GM18526 (cell line): Measurements from ENCODE around the gene SETD5.

Source experiments
- POLR2A ChIP-seq: IDR thresholded peaks from 3 replicates; pipeline ENCODE4 v1.6.1; 2011; ENCODE audit not compliant: insufficient read length; ENCODE audit errors: extremely low read depth

SETD5 gene

DNA sequence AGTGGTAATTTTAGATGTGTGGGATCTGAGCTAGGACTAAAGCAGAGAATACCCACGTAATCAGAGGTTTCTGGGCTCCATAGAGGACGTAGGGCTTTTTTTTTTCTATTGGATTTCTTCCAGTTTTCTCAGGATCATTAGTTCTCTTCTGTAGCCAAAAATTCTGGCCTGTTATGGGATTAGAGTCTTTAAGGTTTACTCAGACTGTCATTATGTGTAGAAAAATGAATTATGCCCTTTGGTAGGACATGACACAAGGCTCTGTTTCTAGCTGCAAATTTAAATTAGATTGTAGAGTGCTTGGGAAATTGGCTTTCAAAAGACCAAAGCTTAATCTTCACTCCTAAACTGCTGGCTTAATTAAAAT is 1.9 kb downstream of the SETD5 start:
- no peak for TF ChIP-seq POLR2A

DNA sequence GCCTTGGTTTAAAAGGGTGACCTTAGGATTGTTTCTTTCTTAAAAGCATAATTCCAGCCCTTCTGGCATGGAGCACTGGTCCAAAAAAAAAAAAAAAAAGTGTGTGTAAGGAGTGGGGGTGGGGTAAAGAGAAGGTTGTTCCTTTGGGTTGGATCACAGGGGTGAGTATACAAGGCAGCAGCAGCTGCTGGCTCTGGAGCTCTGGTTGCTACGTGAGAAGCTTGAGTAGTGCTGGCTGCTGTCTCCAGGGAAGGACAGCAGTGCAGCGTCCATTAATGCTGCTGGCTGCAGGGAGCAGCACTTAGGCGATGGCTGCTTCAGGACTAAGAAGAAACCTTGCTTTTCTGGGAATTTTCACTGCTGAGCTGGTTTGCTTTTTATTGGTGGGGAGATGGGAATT is 2.3 kb downstream of the SETD5 start:
- TF ChIP-seq POLR2A, result no peak

DNA sequence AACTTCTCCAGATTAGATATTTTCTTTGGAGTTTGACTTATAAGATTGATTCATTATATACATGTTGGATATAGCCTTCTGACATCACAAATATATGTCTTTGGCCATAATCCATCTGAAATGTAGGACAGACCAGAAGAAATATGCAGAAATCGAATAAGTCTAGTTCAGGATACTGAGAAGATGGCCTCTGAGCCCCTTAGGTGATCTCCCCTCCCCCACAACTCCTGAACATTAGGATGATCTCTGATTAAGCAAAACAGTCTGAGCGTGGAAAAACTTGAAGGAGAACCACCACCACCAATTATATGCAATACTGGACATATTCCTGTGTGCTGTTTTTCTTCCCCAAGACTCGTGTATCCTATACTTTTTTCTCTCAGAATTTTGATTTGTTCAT is 3.2 kb downstream of the SETD5 start:
- TF ChIP-seq POLR2A, result no peak

DNA sequence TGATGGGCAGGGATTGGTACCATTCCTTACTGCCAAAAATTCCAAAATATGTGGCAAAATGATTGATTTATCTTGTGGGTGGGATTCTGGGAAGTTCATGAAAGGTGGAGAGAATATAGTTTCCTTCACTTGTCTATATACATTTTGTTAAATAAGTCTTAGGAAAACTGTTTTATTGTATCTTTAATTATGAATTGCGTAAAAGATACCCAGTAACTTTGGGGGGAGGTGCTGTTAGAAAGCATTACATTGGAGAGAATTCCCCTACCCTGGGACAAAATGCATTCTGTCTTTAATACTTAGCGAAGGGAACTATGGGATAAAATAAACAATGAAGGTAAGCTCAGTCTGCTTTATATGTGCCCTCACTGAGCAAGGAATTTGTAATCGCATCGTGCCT is 4.6 kb downstream of the SETD5 start:
- TF ChIP-seq POLR2A, result no peak

DNA sequence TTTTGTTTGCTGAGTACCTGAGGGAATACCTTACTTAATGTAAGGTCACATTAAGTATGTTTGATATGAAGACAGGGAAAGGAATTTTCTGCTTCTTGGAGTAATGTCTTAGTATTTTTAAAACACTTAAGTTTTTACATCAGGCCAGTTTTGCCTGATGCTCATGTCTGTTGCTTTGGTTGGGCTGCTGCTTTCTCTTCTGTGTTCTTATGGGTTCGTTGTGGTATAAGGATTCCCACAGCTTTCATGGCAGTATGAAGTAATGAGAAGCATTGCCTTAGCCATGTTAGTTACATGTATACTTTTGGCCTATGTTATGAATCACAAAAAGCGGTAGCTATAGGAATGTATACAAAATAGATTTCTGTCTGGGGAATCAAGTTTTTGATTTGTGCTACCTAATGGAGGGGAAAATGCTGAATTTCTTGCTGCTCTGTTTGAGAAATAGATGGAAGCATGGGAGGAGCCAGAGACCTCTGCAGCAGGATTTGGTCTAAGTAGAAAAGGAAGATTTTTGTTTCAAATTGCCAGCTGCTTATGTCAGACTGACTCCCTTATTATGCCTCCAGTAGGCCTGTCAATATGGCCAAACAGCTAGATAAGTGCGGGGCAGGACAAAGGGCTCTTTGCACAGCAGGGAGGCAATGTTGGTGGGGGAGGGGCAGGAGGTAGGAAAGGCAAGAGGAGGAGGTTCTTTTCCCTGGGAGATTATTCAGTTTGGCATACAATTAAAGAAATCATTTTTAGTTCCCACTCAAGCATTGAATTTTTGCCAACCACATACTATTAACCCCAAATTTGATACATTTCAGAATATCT is 5.2 kb downstream of the SETD5 start:
- TF ChIP-seq POLR2A, result no peak

DNA sequence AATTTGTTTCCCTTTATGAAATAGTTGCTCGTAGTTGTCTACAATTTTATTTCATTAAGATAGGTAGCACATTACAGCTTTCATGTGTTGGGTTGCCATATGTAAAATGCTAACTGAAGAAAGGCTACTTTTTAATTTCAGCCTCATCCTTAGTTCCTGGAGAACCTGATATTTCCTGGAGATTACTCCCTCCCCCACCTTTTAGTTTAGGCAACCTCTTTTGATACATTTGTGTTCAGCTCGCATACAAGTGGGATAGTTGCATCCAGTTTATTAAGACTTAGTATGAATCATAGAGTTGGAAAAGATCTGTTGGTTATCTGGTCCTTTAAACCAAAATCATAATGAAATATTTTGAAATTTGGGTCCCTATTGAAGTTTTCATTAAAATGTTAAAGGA is 6.0 kb downstream of the SETD5 start:
- no peak for TF ChIP-seq POLR2A

DNA sequence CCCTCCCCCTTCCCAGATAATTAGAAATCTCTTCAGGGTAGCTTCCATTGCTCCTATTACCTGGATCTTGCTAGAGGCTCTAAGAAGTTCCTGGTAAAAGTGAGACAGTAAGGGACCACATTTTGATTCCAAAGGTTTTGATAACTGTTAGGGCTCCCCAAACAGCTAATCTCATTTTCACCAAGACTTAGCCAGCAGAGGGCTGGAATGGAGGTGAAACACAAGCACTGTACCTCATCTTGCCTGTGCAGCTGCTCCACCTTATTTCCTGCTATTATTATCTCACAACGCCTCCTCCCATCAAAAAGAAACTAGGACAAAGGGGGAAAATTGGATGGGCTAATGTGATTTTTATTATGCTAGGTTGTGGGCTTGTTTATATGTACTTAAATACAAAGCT is 7.3 kb downstream of the SETD5 start:
- no peak for TF ChIP-seq POLR2A

DNA sequence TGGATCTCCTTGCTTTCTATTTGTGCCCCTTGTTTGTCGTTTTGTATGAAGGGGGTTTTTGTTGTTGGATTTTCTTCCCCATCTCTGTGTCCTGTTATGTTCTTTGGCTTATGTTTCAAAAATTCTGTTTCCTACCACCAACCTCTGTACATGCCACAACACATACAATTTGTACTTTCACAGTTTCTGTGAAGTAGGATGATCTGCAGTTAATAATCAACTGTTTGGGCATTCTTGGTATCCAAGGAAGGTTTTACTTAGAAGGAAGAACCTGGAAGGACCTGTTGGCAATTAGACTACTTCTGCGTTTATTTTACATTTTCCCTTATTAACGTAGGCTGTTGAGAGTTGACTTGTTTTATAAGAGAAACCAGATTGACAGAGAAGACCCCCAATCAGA is 8.3 kb downstream of the SETD5 start:
- no peak for TF ChIP-seq POLR2A

DNA sequence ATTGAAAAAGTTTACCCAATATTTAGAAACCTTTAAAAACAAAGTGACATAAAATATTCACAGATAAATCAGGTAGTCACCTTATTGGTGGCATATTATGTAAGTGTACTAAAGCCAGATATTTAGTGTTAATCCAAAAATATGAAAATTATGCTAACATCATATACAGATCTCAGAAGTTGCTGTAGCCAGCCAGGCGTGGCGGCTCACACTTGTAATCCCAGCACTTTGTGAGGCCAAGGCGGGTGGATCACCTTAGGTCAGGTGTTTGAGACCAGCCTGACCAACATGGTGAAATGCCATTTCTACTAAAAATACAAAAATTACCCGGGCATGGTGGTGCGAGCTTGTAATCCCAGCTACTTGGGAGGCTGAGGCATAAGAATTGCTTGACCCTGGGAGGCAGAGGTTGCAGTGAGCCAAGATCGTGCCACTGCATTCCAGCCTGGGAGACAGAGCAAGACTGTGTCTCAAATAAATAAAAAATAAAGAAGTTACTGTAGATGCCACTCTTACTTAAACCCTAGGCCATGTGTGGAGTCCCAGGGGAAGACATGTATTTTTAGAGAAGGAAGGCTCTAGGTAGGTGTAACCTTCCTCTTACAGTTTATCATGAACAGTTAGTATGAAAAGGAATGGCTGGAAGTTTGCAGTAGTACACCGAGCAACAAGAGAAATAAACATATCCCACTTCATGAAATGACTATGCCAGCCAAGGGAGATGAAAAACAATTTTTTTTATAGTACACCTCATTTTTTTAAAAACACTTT is 9.6 kb downstream of the SETD5 start:
- no peak for TF ChIP-seq POLR2A

DNA sequence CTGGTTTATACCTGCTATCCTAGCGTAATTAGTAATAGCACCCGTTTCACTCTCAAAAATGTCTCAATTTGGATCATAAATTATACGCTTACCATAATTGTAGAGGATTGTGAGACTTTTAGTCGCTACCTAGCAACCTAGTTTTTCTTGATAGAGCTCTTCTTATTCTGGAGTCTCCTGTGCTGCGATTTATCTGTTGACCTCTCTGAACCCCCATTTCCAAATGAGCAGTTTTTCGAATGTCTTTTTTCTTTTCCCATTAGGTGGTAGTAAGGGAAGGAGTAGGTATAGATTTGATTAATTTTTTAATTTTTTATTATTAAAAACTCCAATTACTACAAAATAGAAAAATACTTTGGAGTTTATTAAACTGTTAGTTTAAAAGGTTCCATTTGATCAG is 10.6 kb downstream of the SETD5 start:
- TF ChIP-seq POLR2A, result no peak

DNA sequence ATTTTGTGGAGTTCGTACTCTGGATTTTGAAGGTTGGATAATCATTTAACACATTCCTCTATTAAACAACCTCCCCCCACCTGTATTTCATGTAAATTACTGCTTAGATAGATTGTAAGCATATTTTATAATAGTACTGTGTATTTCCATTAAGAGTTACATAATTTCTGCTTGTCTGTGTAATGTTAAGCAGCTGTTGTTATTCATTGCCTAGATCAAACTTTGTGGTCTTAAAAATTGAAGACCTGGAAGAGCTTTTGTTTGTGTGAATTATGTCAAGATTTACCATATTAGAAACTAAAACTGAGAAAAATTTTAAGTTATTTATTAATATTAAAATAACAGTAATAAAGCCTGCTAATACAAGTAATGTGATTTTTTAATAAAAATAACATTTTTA is 11.1 kb downstream of the SETD5 start:
- TF ChIP-seq POLR2A, result no peak

DNA sequence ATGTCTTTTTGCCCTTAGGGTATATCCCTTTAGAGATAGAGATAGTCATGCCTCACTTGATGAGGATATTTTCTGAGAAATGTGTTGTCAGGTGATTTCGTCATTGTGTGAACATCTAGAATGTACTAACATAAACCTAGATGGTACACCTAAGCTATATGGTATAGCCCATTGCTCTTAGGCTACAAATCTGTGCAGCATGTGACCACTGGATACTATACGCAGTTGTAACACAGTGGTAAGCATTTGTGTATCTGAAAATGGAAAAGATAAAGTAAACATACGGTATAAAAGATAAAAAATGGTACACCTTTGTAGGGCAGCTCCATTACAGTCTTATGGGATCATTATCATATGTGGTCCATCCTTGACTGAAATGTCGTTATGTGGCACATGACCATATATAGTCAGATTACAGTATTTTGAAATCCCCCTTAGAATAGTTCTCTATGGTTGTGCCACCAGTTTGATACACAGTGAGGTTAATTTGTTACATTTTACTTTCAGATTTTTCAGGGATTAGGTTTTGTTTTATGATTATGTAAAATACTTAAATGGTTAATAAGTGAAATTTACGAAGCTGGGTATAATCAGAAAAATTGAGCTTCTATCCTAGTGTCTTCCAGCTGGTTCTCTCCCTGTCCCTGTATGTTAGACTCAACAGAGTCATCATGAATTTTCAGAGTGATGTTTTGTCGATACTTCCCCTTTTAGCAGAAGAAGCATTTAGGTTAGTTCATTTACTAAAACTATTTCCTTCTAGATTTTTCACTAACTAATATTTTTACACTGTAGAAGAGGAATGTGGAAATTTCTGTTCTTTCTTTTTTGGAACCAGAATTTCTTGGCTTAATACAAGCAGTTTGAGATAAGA is 12.8 kb downstream of the SETD5 start:
- TF ChIP-seq POLR2A, result no peak

DNA sequence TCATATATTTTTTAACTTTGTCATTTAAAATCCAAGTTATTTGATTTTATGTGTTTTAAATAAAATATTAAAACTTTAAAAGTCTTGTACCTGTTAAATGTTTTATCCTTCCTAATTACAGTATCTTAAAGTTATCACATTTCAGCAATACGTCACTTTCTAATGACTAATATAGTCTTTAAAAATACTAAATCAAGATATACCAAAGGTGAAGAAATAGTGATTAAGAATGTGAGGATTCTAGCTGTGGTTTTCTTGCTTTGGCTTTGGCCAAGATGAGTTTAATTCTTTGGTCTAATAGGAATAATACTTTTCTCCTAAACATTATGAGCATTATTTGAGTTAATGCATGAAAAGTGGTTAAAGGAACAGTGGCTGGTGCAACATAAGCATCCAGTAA is 13.9 kb downstream of the SETD5 start:
- no peak for TF ChIP-seq POLR2A

DNA sequence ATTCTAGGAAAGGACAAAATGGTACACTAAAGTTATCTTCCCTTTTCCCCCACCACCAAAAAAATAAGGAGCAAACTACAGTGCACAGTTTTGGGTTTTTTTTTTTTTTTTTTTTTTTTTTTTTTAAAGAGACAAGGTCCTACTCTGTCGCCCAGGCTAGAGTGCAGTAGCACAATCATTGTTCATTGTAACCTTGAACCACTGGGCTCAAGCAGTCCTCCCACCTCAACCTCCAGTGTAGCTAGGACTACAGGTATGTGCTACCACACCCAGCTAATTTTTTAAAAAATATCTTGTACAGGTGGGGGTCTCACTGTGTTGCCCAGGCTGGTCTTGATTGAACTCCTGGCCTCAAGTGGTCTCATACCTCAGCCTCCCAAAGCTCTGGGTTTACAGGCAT is 14.9 kb downstream of the SETD5 start:
- no peak for TF ChIP-seq POLR2A

DNA sequence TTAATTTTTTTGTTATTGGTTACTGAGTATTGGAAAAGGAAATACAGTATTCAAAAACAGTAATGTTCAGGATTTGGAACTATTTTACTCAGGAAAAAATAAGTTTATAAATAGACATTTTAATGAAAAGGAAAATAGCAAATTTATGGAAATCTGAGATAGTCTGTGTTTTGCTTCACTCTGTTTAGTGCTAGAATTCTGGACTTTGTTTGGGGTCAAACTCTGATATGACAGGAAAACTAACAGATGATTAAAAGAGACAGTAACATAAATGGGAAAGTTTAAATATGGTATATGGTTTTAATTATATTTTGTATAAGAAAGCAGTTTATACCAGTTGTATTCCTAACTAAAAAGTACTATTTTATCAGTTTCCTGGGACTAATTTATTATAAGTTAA is 17.4 kb downstream of the SETD5 start:
- TF ChIP-seq POLR2A, result no peak
